Endothelial cell of umbilical vein (primary cell): ENCODE results near the gene EDC3. TPM values are rescaled to one million over a fixed set of nuclear protein-coding genes. Genes with fewer than 3 reads are reported as not detected.

ENCODE experiments used
- BruUV-seq: library from RNA; stranded (reverse); fragments of 400-500 nt; replicated peaks from 2 replicates; lab custom pipeline; 2021; lab: Mats Ljungman, UMichigan
- CTCF ChIA-PET: fragments of 300-600, 350-600 bp; sonication (Branson Sonifier 250); formaldehyde crosslinking; loops from one replicate; lab custom pipeline; 2021; ENCODE audit warnings: antibody characterized with exemption, inconsistent platforms; lab: Charles Lee
- POLR2A ChIA-PET: fragments of 300-600, 350-600 bp; sonication (Branson Sonifier 250); formaldehyde crosslinking; loops from one replicate; lab custom pipeline; 2021; ENCODE audit warnings: antibody characterized with exemption, inconsistent platforms; lab: Charles Lee
- DNase-seq: peaks from one replicate; pipeline ENCODE4 v3.0.0-alpha.2; 2011; ENCODE audit warnings: low read depth, low spot score
- FAIRE-seq: peaks from 2 replicates; lab custom pipeline; 2011; peaks lifted over from hg19 to GRCh38; lab: Jason Lieb, UNC
- H2AFZ ChIP-seq: 2 replicates; pipeline ENCODE4 v1.6.0; 2012; ENCODE audit warnings: low read depth, low read length, control low read depth, inconsistent platforms
- H3K27ac ChIP-seq: 2 replicates; pipeline ENCODE4 v1.5.1; 2011; ENCODE audit warnings: low read depth, mild to moderate bottlenecking, control low read depth, low read length, moderate library complexity; ENCODE audit not compliant: insufficient read depth
- H3K27me3 ChIP-seq, 2 experiments: 2 replicates each; pipeline versions ENCODE4 v1.6.0 to v1.6.1; 2011; ENCODE audit warnings: low read length in 2 of 2, mixed read lengths in 1 of 2; ENCODE audit not compliant: control insufficient read depth in 2 of 2, insufficient read depth in 2 of 2
- H3K36me3 ChIP-seq, 2 experiments: 2 replicates in 1 of 2; 3 replicates in 1 of 2; pipeline ENCODE4 v1.5.1; 2011; ENCODE audit warnings: low read length in 2 of 2, mild to moderate bottlenecking in 1 of 2, moderate library complexity in 1 of 2; ENCODE audit not compliant: control insufficient read depth in 2 of 2, insufficient read depth in 2 of 2; ENCODE audit errors: extremely low read depth in 1 of 2
- H3K4me1 ChIP-seq: 3 replicates; pipeline ENCODE4 v1.5.1; 2011; ENCODE audit warnings: mild to moderate bottlenecking, low read length; ENCODE audit not compliant: control insufficient read depth, insufficient read depth; ENCODE audit errors: extremely low read depth
- H3K4me2 ChIP-seq: 2 replicates; pipeline ENCODE4 v1.6.1; 2011; ENCODE audit warnings: low read length, control low read depth, mixed read lengths; ENCODE audit not compliant: insufficient read depth
- H3K4me3 ChIP-seq, 3 experiments: fragments of 200-600 bp in 1 of 3; sonication (generic), shearing (Covaris generic) in 1 of 3; replicated peaks in 1 of 3; 2 replicates each; pipeline ENCODE4 v1.5.1; 2011 to 2016; ENCODE audit warnings: control low read depth in 3 of 3, low read length in 3 of 3, mild to moderate bottlenecking in 2 of 3, inconsistent platforms in 1 of 3, low read depth in 1 of 3, moderate library complexity in 1 of 3; ENCODE audit not compliant: insufficient read depth in 1 of 3
- H3K79me2 ChIP-seq: 2 replicates; pipeline ENCODE4 v1.6.0; 2012; ENCODE audit warnings: low read length, inconsistent platforms; ENCODE audit not compliant: control insufficient read depth, insufficient read depth
- H3K9ac ChIP-seq: replicated peaks from 2 replicates; pipeline ENCODE3; 2011; ENCODE audit warnings: low read length, control low read depth; ENCODE audit not compliant: insufficient read depth; ENCODE audit errors: extremely low read depth
- H3K9me1 ChIP-seq: replicated peaks from 3 replicates; pipeline ENCODE4 v1.6.0; 2011; ENCODE audit warnings: mild to moderate bottlenecking, low read length; ENCODE audit not compliant: control insufficient read depth, insufficient read depth; ENCODE audit errors: extremely low read depth
- H3K9me3 ChIP-seq: replicated peaks from 2 replicates; pipeline ENCODE4 v1.5.1; 2012; ENCODE audit warnings: low read length, inconsistent platforms; ENCODE audit not compliant: control insufficient read depth, insufficient read depth
- H4K20me1 ChIP-seq: replicated peaks from 2 replicates; pipeline ENCODE3; 2011; ENCODE audit warnings: mild to moderate bottlenecking, low read length; ENCODE audit not compliant: control insufficient read depth, insufficient read depth; ENCODE audit errors: extremely low read depth
- CTCF ChIP-seq, 2 donors: IDR thresholded peaks; 1 replicate in 1 of 2; 2 replicates in 1 of 2; pipeline ENCODE4 v1.5.1; 2011; ENCODE audit warnings: low read length in 2 of 2, mild to moderate bottlenecking in 2 of 2, moderate library complexity in 2 of 2, control low read depth in 1 of 2, inconsistent platforms in 1 of 2, low read depth in 1 of 2; ENCODE audit not compliant: insufficient read depth in 1 of 2; ENCODE audit errors: extremely low read depth in 1 of 2
- EZH2 ChIP-seq: IDR thresholded peaks from 2 replicates; pipeline ENCODE4 v1.6.1; 2012; ENCODE audit warnings: borderline replicate concordance, low read depth, mild to moderate bottlenecking, moderate library complexity, low read length, inconsistent platforms; ENCODE audit not compliant: severe bottlenecking
- FOS ChIP-seq: IDR thresholded peaks from 2 replicates; pipeline ENCODE4 v1.6.1; 2011; ENCODE audit warnings: mild to moderate bottlenecking, low read length, moderate library complexity, borderline replicate concordance; ENCODE audit not compliant: insufficient read depth
- GATA2 ChIP-seq: IDR thresholded peaks from 2 replicates; pipeline ENCODE4 v1.7.0; 2011; ENCODE audit warnings: low read depth, mild to moderate bottlenecking, moderate library complexity, mixed read lengths, low read length; ENCODE audit not compliant: insufficient read length, insufficient read depth
- JUN ChIP-seq: IDR thresholded peaks from 2 replicates; pipeline ENCODE4 v1.6.1; 2011; ENCODE audit warnings: borderline replicate concordance, low read depth; ENCODE audit not compliant: insufficient read length, insufficient read depth
- MYC ChIP-seq: IDR thresholded peaks from one replicate; pipeline ENCODE4 v1.6.1; 2011; ENCODE audit warnings: mild to moderate bottlenecking, low read depth, low read length
- POLR2A ChIP-seq: IDR thresholded peaks from 2 replicates; pipeline ENCODE4 v1.6.1; 2012; ENCODE audit warnings: low read depth, mild to moderate bottlenecking, control low read depth, low read length
- POLR2AphosphoS5 ChIP-seq: IDR thresholded peaks from 2 replicates; pipeline ENCODE4 v1.6.1; 2012; ENCODE audit warnings: low read depth, mild to moderate bottlenecking, control low read depth, low read length, moderate library complexity; ENCODE audit not compliant: insufficient read depth
- dilution Hi-C: fragments of 300-500 bp; cut with MboI; formaldehyde crosslinking; loops from one replicate; pipeline ENCODE4 v1.15.0; 2019; ENCODE audit warnings: low sequenced_read_pairs; ENCODE audit not compliant: extremely low pct_ligation_motif_present
- intact Hi-C: fragments of 100-400 bp; cut with micrococcal nuclease; formaldehyde crosslinking; loops from one replicate; pipeline ENCODE4 v1.10.0; 2022
- polyA plus RNA-seq, 4 experiments: library from polyadenylated mRNA; depleted of rRNA in 3 of 4; stranded (reverse) in 3 of 4; unstranded in 1 of 4; fragments of >200 nt; gene quantifications; 2 replicates each; pipeline versions ENCODE4 v1.2.1 to v1.2.3, GENCODE V29; 2011 to 2012; ENCODE audit warnings: missing spikeins in 1 of 4
- total RNA-seq: library from RNA; stranded (reverse); gene quantifications from 2 replicates; pipeline ENCODE4 v1.2.3, GENCODE V29; 2021
- TF ChIP-seq, protein P1 (sequence below): IDR thresholded peaks from 2 replicates; pipeline ENCODE4 v1.6.1; 2011; ENCODE audit not compliant: insufficient read depth, insufficient read length

EDC3 gene
- total and polyA plus RNA-seq, 2 donors (not counting 3 experiments of a cell fraction or from before 2014, with no cell fraction given) = 55.9 to 56.5 TPM

DNA sequence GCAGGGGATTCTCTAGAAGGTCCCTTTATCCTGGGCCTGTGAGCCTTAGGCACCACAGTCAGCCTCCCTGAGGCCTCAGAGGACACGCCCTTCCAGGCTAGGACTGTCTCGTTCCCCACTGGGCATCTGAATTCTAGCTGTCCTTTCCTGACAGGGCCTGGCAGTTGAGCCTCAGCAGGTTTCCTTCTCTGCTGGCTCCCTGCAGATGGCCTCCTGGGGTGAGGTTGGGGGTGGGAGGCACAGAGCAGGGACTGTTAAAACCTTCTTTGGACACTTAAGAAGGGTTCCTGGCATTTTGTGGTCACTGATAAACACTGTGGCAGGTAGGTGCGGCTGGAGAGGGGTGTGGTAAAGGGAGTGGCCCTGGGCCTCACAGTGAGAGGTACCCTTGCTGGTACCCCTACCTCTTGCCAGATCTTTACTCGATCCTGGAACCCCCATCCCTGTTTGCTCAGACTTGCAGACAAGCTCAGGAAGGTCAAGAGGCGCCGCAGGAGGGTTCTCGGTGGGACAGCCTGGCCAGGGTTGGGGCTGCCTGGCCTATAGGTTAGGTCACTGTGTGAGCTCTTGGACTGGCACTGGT, 71.7 kb downstream of the EDC3 start:
- H2AFZ ChIP-seq = no peak overlapping the region
- no peak for DNase-seq
- peaks cover 2% of the 10 kb centered on the region for H4K20me1 ChIP-seq
- no peaks in the 10 kb centered on the region for H3K9me3 ChIP-seq
- no TSS peak for BruUV-seq
- H3K36me3 ChIP-seq = peaks cover 33 to 90% of the 10 kb centered on the region in 2 experiments
- no peak overlapping the region for H3K27ac ChIP-seq
- TF ChIP-seq EZH2 (no peak), MYC (no peak), POLR2AphosphoS5 (no peak), FOS (no peak), JUN (no peak), POLR2A (no peak), CTCF (IDR thresholded peaks at IDR 0.05; ENCODE audit: extremely low read depth in 1 of 2, insufficient read depth in 1 of 2, low read depth in 1 of 2, low read length in 2 of 2) (no peak), GATA2 (no peak)
- TF ChIP-seq, protein P1, sequence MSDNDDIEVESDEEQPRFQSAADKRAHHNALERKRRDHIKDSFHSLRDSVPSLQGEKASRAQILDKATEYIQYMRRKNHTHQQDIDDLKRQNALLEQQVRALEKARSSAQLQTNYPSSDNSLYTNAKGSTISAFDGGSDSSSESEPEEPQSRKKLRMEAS = no peak
- dilution Hi-C loops (no loop called here), intact Hi-C loops (loop anchor here (5.0 kb wide), 1 partner anchor 187 kb away; no protein-coding TSS in a partner anchor)
- ChIA-PET POLR2A (no interaction called here), CTCF (interaction anchor here (0.6 to 8.4 kb wide), 4 partner anchors 8 to 277 kb away, joined by 3 to 82 read pairs (median 5); no protein-coding TSS in a partner anchor)
- no peaks in the 10 kb centered on the region for H3K4me1 ChIP-seq
- no peak for FAIRE-seq
- H3K79me2 ChIP-seq = peaks cover 25% of the 10 kb centered on the region
- no peak overlapping the region for H3K4me3 ChIP-seq
- no peak overlapping the region for H3K9ac ChIP-seq
- no peaks in the 10 kb centered on the region for H3K9me1 ChIP-seq
- H3K4me2 ChIP-seq = no peak overlapping the region
- H3K27me3 ChIP-seq = no peaks in the 10 kb centered on the region
